ENCODE measurements around the gene TIRAP.

DNA sequence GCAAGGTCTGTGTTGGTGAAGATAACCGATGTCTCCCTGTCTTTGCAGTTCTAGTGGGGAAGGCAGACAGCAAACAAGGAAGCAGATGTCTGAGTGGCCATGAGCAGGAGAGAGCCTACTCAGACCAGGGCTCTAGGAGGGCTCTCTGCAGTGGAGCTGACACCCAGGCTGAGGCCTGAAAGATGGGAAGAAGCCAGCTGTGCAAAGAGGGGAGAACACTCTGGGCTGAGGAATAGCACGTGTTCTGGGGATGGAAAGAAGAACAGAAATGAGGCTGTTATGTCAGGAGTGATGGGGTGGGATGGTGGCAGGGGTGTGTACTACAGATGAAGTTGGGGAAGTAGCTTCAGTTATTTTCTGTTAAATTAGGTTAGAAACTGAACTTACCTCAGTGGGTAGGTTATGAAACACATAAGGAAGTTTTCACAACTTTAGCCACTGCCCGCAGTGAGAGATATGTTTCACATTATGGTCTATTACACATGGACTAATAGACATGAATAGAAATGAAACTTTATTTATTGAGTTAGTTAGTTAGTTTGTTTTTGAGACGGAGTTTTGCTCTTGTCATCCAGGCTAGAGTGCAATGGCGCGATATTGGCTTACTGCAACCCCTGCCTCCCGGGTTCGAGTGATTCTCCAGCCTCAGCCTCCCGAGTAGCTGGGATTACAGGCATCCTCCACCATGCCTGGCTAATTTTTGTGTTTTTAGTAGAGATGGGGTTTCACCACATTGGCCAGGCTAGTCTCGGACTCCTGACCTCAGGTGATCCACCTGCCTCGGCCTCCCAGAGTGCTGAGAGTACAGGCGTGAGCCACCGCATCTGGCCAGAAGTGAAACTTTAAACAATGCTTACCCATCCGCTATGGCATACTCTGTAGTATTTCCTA is 28.8 kb downstream of the TIRAP start:
- TF ChIP-seq POLR2AphosphoS5 (IDR thresholded peaks at IDR 0.05; ENCODE audit: borderline replicate concordance, low read depth, low read length): no peak
- no peak for TF ChIP-seq EZH2 (IDR thresholded peaks at IDR 0.05)
